Endometrial microvascular endothelial cells (primary cell): ENCODE results near the gene ATG2B. TPM values are rescaled to one million over a fixed set of nuclear protein-coding genes. Genes with fewer than 3 reads are reported as not detected.

Experiments used
- in situ Hi-C: cut with HindIII; loops from 2 replicates; pipeline ENCODE4 v1.10.0; 2017; ENCODE audit warnings: low sequenced_read_pairs, low pct_unique_long_range_greater_than_20kb; ENCODE audit errors: inconsistent ontology term
- total RNA-seq: library from RNA; depleted of rRNA; stranded (reverse); fragments of >200 nt; gene quantifications from one replicate; pipeline ENCODE4 v1.2.3, GENCODE V29; 2015; ENCODE audit errors: inconsistent ontology term

The ATG2B gene
- total RNA-seq, 1 donor from 2014 or later = 18.9 TPM

GRCh38 chr14:96338551-96338950, 24.6 kb downstream of the ATG2B start:
- in situ Hi-C loops = no loop called here

DNA sequence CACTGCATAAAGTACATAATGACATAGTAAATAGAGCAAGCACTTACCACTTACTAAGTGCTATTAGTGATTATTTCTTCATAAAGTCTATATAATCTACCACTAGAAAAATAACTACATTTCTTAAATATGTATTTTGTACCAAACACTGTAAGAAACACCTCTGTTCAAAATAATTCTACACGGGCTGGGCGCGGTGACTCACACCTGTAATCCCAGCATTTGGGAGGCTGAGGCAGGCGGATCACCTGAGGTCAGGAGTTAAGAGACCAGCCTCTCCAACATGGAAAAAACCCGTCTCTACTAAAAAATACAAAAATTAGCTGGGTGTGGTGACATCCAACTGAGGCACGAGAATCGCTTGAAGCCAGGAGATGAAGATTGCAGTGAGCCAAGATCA, 38.9 kb downstream of the ATG2B start:
- in situ Hi-C loops = loop anchor here (10.0 kb wide), 1 partner anchor 91 kb away; no protein-coding TSS in a partner anchor

DNA sequence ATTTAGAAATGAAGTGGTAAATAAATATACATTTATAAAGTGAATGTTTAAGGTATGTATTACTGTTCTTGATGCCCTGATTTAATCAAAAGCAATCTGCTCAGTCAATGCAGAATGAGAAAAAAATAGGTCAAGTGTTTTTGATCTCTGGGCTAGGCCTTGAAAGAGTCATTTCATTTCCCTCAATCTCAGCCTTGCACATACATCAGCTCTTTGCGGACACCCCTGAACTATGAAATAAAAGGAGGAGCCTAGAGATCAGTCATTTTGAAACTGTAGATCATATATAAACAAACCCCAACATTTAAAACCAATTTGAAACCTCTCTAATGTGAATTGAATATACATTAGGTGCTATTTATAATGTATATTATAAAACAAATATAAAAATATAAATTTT, 42.5 kb downstream of the ATG2B start:
- in situ Hi-C loops = loop anchor here (10.0 kb wide), 1 partner anchor 94 kb away; no protein-coding TSS in a partner anchor

DNA sequence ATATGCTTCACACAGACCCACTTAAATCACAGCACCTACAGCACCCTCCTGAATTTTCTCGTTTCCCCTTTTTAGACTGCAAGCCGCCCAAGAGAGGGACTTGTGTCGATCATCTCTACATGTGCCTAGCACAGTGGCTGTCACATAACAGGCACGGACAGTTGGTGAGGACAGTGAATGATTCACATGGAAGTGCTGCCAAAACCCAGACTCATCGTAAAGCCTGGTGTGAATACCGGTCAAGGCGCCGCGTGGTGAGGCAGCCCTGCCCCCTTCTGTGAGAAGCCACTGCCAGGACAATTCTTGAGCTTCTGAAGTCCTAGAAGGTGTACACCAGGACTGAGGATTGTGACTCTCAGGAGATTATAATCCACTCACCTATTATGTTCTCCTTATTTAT, 44.3 kb downstream of the ATG2B start:
- in situ Hi-C loops = no loop called here

DNA sequence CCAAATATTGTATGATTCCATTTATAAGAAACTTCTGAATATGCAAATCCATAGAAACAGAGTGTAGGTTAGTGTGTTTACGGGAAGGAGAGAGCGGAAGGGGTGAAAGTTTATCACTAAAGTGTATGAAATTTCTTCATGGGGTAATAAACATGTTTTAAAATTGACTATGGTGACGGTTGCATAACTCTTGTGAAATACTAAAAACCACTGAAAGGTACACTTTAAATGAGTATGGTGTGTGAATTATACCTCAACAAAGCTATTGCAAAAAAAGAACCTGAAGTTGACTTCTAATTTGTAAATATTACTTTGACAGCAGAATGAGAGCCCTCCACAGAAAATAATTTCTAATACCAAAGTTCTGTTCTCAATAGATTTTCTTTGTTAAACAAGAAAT, 47.1 kb downstream of the ATG2B start:
- in situ Hi-C loops = no loop called here

- in situ Hi-C loops = no loop called here
Observed at GRCh38 chr14:96310906-96311305, 52.2 kb downstream of the ATG2B start.

- in situ Hi-C loops = no loop called here
Observed at GRCh38 chr14:96309896-96310330, 53.2 kb downstream of the ATG2B start.

DNA sequence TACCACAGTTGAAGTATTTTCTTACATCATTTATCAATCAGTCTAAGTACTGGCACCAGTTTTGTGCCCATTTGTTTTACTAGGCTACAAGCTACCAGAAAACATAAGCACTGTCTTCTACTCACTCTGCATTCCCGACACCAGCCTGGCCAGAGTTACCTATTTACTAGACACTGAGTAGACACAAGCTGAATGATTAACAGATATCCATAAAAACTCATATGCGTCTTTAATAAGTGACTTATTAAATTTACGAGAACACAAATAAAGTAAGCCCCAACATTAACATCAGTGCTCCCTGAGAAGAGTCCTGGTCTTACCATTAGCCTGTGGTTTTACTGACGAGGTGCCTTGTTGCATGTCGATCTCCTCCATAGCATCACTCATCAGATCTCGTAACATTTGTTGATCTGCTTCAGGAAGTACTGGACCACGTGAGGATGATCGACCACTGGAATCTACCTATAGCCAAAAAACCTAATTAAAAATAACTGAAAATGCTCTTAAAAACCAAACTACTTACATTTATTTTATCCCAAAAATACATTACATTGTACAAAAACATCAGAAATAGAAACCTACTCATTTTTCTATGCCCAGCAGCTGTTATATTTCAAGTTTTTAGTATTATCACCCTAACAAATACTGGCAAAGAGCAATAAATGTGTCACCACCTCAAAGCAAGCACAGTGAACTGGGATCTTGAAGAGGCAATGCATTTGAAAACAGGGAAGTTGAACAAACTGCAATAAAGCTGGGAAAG, 53.8 kb downstream of the ATG2B start:
- in situ Hi-C loops = no loop called here

DNA sequence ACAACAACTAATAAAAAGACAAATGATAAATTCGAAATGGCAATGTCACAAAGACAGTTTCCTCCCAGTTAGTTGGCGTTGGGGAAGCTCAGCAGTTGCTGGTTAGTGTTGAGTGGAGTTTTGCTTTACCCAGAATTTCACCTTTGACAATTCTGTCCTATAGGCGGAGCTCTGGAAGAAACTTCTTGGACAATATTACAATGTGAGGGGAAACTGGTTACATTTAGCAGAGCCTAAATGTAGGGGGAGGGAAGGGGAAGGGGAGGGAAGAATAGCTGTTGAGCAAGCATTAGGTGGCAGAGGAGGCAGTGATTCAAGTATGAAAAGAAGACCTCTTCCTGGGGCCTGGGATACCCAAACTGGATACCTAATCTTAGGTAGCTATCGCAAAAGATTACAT, 55.7 kb downstream of the ATG2B start:
- in situ Hi-C loops = no loop called here

DNA sequence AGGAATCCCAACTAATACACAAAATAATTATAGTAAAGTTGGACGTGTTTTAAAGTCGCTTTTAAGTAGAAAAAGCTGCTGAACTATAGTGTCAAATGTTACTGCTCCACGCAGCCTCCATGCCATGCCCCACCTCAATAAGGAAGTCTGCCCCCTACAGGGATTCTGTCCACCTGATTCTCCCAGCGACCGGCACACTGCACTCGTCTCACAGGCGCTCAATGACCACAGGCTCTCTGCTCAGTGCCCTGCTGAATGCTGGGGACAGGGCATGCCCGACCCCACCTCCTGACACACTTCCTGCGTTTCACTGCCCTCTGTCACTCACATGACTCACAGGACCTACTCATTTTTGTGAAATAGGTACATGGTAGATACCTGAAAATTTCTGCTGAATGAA, 58.2 kb downstream of the ATG2B start:
- in situ Hi-C loops = no loop called here

DNA sequence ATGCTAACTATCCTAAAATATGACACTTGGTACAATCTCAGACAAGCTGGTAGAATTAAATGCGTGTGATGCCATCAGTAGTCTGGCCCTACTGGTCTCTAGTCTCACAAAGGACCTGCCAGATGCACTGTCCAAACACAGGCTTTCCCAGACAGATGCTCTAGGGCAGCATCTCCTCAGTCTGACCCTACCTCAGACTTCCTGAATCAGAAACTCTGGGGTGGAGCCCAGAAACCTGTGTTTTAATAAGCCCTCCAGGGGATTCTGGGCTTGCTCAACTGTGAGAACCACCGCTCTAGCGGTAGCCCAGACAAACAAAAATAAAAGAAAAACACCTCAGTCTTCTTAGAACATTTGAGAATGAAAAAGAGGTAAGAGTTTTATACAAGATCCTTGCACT, 59.2 kb downstream of the ATG2B start:
- in situ Hi-C loops = no loop called here

- in situ Hi-C loops = no loop called here
Observed at GRCh38 chr14:96299441-96299840, 63.7 kb downstream of the ATG2B start.

DNA sequence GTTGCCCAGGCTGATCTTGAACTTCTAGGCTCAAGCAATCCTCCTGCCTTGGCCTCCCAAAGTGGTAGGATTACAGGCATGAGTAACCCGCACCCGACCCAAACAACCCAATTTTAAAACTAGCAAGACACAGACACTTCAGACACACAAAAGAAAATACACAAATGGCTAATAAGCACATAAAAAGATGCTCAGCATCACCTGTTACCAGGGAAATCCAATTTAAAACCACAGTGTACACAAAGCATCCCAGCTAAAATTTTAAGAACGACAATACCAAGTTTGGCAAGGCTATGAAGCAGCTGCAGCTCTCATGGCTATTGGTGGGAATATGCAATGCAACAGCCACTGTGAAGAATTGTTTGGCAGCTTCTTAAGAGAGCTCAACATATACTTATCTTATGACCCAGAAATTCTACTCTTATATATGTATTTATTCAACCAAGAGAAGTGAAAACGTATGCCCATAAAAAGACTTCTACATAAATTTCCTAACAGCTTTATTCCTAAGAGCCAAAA, 65.1 kb downstream of the ATG2B start:
- in situ Hi-C loops = no loop called here

GRCh38 chr14:96297000-96297399, 66.1 kb downstream of the ATG2B start:
- in situ Hi-C loops = no loop called here

GRCh38 chr14:96294246-96294645, 68.9 kb downstream of the ATG2B start:
- in situ Hi-C loops = no loop called here

DNA sequence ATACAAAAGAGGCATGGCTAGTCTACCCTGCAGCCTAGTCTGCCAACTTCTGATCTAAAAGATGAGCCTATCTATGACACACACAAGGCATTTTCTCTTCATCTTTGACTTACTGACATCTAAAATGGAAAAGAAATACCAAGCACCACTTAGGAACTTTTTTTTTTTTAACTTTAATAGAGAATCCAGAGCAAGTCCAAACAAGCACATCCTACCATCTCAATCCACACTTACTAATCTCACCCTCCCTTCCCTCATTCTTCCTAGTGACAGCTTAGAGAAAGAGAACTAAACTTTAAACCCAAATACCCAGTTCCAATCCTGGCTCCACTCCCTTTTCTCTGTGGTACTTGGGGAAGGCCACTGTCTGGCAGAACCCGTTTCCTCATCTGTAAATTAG, 75.3 kb downstream of the ATG2B start:
- in situ Hi-C loops = no loop called here

DNA sequence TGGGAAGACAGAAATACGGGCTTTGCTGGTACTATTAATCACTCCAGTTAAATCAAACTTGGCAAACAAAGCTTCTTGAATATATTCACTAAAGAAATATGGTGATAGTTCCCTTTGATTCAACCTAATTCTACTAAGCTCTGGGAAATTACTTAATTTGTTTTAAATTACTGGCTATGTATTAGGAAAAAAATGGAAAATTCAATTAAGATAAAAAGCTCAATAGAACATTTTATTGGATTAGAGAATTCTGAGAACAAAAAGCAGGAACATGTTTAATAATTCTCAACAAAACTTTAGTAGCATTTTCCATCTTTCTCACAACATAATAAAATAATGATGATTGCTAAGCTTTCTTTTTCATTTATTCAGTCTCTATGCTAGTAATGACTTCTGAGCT, 76.9 kb downstream of the ATG2B start:
- in situ Hi-C loops = no loop called here

DNA sequence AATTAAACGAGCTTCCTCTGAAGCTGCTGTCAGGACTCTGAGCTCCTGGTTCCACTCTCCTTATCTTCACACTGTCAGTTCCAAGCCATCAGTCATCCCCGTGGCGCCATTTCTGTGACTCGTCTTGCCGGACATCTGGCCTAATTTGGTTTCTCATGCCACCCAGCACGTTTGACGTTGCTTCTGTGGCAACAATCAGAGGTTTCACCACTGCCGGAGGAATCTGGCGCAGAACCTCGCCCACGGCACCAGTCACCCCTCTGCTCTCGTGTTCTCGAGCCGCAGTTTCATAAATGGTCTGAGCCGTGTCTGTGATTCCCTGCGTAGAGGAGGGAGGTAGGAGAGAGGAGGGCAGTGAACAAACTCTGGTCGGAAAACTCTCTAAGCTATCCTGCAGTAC, 77.5 kb downstream of the ATG2B start:
- in situ Hi-C loops = no loop called here

DNA sequence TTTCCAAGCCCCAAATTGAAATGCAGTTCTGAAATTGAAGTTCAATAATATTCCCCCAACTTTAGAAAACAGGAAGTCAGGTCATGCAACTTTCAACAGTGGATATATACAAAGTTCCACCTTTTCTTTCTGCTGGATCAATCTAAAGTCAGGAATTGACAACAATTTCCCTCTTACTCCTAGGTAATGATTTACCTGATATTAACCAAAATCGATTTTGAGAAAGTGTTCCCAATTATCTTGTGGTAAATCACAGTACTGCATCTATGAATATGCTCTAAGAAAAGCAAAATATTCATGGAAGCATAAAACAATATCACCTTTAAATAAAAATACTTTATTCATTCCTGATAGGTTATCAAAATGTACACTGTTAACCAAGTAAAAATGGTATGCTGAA, 78.7 kb downstream of the ATG2B start:
- in situ Hi-C loops = no loop called here

GRCh38 chr14:96284008-96284407, 79.1 kb downstream of the ATG2B start:
- in situ Hi-C loops = no loop called here

DNA sequence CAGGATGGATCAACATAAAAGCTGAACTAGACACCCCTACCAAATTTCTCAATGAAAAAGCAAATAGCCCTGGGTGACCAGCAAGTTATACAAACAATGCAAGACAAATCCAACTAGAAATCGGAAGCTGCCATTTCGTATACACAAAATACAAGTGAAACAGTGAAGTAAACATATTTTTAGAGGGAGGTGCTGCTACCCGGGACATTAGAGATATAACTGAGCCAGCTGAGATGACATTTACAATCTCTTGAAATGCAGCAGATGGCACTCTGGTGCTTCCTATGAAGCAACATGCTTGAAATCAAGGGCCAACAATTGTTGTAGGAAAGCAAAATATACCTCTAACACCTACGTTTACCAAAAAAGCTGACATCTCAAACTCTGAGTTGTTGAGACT, 81.7 kb downstream of the ATG2B start:
- in situ Hi-C loops = no loop called here
